GM12892 (cell line): ENCODE results near the gene VPS72.

Experiments
- POLR2A ChIP-seq: IDR thresholded peaks from 2 replicates; pipeline ENCODE4 v1.6.1; 2011; ENCODE audit warnings: low read depth, low read length, control low read depth
- TAF1 ChIP-seq: IDR thresholded peaks from 2 replicates; pipeline ENCODE4 v1.6.1; 2011; ENCODE audit warnings: low read depth, mild to moderate bottlenecking, control low read depth, low read length, borderline replicate concordance

DNA sequence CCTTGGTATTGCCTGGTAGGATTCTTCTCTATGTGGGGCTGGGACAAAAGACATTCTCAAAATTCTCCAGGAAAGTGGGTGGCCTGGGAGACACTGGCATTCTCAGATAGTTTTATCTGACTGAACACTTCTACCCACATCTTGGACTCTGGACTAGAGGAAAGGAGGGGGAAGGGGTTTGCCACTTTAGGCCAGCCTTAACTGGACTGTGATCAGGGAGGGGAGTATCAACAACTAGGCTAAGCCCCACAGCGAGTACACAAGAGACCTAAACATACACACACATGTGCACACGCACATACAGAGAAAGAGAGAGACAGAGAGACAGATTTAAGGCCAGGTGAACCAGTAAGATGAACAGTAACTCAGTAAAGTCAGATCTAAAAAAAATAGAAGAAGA is 42.3 kb downstream of the VPS72 start:
- TF ChIP-seq POLR2A (no peak), TAF1 (no peak)
